GM18868 (cell line): Measurements from ENCODE around the gene ARL3.
A peak's percentile ranks its signal among the peaks of the same experiment; 100 is the strongest.
"Not testable (repeated sequence)": the region's sequence is repeated elsewhere in the genome, so short reads cannot be mapped to it uniquely, and the experiment has no call there.

Experiments used
- ATAC-seq: cut with Tn5 transposase; IDR thresholded peaks from one replicate; pipeline ENCODE4 v1.9.1; 2021; ENCODE audit warnings: mild to moderate bottlenecking, moderate library complexity; ENCODE audit not compliant: unreplicated experiment

ARL3 gene

DNA sequence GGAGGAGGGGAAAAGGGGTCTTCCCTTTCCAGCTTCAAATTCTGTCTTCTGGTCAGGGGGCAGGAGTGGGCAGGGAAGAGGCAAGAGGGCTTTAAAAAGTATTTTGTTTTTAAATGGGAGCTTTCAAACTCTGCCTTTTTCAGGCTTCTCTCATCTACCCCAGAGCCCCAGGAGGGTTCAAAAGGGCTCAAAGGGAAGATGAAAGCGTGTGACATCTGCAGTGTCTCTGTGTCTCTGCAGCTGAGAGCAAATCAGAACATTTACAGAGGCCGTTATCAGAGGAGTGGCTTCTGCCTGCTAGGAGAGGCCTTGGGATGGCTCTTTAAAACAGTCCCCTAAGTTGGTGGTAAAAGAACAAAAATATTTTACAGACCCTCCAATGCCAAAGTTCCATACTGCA, 39.6 kb downstream of the ARL3 start:
- no peak for ATAC-seq

DNA sequence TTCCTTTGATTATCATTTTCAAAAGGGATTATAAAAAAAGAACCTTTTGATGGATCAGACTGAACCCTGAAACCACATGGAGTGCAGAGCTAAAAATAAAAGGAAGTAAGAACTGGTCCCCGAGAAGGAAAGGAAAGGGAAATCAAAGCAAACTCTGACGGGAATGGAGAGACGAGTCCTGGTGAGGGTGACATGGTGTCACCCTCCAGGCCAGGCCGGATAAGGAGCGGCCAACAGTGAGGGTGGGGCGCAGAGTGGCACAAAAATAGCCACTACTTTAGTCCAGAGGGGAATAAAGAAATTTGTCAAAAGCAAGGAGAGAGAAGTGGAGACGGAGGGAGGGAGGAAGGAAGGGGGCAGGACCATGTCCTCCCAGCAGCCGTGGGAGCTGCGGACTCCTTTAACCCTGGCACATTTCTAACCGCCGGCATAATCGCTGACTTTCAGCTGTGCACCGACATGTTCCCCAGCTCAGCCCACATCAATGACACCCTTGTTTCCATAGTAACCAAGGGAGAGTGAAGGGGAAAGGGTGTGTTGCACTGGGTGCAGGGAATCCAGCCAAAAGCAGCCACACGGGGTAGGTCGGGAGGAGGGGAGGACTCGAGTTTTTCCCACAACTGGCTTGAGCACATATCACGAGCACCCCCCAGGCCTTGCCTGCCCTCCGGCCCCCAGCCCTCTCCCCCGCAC, 40.2 kb downstream of the ARL3 start:
- peak; percentile 57 for ATAC-seq

DNA sequence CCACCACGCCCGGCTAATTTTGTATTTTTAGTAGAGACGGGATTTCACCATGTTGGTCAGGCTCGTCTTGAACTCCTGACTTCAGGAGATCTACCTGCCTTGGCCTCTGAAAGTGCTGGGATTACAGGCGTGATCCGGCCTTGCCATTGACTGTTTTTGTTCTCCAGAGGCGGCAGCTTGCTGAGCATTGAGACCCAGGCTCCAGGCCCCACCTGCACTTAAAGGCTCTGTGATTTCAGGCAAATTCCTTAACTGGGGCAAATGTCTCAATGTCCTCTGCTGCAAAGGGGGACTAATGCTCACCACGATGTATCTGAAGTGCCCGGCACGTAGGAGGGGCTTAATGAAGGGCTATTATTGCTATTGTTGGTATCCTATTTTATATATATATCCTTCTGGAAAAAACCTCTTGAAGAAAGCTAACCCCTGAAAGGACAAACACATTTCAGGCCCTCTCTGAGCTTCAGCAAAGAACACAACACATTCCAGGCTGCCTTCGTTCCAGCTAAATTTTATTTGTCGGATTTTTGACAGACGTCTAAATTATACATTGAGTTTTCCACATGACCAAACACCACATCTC, 40.9 kb downstream of the ARL3 start:
- ATAC-seq = no peak

DNA sequence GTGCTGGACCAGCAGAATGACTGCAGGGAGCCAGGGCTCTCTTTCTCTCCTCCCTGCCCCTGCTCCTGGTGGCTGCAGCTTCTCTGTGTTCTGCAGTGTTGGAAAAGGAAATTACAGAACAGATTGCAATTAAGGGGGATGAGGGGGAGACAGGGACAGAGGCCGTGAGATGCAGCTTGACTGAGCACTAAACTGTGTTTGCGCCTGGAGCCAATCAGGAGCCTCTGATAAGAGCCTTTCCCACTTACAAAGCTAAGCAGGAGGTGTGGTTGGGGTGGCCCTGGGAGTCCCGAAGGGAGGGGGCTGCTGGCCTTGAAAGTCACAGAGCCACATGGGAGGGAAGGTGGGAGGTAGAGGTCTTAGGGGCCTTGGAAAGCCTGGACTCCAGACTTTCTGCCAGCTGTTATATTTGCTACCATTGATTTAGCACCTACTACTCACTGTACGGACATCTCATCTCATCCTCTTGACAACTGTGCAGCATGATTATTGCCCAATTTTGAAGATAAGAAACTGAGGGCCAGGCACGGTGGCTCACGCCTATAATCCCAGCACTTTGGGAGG, 43.2 kb downstream of the ARL3 start:
- no peak for ATAC-seq

DNA sequence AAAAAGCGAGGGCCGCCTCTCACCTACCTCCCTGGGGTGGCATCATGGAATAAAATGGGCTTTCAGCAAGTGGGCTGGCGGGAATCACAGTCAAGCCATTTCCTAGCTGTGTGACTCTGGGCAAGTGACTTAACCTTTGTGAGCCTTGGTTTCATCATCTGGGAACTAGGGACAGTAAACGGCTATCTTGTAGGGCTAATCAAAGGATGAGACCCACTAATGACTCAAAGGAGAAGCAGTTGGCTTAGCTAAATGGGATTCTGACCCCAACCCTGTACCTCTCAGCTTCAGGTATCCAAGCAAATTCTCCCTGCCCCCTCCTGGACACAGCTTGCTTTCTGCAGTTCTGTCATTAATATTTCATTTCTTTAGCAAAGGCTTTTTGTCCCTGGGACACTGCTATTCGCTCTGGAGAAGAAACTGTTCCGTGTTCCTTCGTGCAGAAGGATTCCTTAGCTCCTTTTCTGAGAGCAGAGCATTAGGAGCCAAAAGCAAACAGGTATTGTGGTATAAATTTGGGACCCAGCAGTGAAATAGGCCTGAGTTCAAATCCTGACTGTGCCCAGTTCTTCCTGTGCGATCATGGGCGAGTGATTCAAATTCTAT, 44.0 kb downstream of the ARL3 start:
- no peak for ATAC-seq

DNA sequence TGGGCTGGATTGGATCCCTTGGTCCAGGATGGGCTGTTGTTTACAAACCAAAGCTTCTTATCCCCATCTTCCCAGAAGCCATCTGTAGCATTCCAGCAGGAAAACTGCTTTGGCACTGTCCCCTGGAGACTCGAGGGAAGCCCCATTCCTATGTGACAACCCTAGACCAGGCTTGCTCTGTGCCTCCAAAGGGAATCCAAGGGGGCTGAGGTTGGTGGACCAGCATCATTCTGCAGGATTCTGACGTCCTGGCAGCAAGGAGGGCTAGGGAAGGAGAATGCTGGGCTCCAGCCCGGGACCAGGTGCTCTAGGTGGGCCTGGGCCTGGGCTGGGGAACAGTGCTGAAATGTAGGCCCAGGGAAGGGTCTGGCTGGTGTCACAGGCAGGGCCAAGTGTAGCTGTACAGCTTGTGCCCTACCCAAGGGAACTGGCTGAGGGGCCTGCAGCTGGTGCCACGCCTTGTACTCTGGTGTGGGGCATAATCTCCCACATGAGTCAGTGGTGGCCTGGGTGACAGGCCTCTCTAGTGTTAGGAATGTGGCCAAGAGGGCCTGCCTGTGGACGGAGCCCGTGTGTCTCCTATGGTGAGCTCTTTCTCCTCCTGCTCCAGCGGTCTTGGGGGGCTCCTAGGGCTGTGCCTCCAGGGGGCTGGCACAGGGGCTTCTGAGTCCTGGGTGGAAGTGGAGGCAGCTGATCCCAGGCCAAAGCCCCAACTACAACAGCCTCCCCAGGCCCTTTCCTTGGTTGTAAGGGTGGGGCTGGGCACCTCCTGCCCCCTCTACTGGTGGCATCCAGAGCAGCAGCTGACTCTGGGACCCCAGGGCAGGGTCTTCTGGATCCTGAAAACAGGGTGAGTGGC, 44.8 kb downstream of the ARL3 start:
- ATAC-seq = no peak

DNA sequence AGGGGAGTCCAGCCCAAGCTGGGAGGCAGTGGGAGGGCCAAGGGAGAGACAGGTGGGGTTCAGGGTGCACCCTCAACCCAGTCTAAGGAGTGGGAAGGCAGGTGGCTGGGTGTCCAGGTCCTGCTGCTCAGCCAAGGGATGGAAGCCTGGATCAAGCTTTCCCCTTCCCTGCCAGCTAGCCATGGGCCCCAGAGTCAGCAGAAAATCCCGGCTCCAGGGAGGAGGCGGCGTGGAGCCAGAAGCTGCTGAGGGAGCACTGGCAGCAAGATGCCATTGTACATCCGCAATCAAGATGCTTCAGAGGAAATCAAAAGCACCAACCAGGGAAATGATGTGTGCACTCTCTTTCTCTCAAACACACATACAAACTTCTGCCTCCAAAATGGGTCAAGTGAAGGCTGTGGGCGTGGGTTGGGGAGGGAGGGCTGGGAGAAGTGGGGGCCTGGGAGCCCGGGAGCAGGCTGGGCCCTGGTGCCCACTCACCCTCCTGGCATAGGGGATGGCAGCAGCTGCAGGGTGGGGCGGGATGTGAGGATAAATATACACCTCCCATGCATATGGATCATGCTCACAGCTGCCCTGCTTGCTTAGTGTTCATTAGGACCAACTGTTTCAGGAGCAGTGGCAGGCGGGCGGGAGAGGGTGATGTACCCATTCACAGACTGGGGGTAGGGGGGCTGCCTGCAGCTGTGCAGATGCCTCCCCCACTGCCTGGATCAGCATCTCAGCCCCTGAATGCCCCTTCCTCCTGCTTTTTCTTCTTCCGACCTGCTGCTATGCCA, 45.7 kb downstream of the ARL3 start:
- no peak for ATAC-seq

DNA sequence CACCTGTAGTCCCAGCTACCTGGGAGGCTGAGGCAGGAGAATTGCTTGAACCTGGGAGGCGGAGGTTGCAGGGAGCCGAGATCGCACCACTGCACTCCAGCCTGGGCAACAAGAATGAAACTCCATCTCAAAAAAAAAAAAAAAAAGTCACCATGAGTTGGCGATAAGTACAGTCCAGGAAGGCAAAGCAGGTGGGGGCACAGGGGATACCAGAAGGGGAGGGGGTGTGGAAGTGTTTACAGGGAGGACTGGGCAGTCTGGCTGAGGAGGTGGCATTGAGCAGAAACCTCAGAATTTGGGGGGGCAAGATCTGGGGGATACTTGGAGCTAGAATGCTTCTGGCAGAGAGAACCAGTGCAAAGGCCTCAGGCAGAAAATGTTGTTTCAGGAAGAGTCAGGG, 46.8 kb downstream of the ARL3 start:
- not testable (repeated sequence) for ATAC-seq

DNA sequence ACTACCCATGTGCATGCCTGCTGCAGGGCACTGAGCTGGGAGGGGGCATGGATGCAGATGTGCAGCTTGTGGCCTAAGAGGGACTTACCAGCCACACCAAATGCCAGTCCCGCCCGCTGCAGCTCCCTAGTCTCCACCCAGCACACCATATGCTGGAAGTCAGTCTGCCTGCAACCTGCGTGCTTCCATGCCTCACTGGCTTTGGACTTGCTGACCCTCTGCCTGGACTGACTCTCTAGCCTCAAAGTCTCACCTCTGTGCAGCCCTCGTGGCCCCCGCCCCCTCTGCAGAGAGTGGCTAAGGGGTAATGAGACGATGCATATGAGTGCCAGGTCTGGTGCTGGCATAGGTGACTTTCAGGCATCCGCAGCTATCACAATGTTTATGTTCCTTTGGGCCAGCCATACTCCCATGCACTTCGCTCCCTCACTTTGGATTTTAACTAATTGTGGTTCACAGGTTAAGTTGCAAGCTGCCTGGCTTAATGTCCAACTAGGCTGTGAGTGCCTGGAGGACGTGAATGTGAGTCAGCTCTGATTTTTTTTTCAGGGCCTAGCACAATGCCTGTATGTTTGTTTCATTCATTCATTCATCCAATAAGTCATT, 48.2 kb downstream of the ARL3 start:
- ATAC-seq = no peak

DNA sequence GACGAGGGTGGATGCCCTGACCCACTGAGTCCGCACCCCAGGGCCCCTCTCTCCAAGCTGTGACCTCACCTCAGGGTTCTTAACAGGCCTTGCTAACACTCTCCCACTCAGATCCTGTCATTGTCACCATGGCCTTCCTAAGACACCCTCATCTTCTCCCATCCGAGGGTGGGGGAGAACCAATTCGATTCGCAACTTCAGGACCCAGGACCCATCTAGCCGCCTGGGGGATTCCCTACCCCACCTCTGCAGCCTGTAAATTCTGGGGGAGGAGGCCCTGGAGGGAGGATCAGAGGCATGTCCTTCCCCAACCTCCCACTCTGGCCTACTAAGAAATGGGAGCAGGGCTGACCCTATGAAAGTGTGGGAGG, 52.6 kb downstream of the ARL3 start:
- ATAC-seq = no peak

DNA sequence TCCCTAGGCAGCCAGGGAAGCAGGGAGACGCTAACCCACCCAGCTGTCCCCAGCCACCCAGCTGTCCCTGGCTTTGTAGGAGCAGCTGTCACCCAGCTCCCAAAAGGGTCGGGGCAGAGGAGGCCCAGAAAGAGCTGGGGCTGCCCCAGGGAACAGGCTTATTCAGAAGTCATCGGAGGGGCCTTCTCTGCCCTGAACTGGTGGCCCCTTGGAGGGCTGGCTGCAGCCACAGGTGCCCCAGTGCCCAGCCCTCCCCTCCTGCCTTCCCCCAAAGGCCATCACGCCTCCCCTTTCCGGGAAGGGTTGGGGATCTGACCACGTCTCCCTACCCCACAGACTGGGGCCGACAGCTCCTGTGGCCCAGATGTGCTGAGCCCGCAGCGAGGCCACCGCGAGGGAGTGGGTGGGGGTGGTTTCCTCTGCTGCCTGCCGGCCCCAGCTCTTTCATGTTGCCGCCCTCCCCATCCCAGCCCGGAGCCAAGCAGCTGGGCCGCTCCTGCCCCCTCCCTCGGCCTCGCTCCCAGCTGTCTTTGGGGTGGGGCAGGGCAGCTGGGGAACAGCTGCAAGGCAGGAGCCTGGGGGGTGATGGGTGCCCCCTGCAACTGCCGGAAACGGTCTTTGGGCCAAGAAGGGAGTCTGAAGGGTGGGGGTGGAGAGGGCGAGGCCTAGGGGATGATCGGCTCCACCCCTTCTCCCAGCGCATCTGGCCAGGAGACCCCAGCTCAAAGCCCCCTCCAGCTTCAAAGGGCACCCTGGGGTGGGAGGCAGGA, 53.1 kb downstream of the ARL3 start:
- ATAC-seq = peak; percentile 81

DNA sequence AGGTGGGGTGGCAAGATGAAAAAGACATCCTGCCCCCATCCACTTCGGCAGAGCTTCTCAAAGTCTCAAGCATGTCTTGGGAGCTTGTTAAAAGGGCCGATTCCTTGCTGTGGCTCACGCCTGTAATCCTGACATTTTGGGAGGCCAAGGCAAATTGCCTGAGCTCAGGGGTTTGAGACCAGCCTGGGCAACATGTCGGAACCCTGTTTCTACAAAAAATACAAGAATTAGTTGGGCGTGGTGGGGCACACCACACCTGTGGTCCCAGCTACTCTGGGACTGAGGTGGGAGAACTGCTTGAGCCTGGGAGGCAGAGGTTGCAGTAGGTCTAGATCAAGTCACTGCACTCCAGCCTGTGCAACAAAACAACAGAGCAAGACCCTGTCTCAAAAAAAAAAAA, 55.4 kb downstream of the ARL3 start:
- no peak for ATAC-seq

DNA sequence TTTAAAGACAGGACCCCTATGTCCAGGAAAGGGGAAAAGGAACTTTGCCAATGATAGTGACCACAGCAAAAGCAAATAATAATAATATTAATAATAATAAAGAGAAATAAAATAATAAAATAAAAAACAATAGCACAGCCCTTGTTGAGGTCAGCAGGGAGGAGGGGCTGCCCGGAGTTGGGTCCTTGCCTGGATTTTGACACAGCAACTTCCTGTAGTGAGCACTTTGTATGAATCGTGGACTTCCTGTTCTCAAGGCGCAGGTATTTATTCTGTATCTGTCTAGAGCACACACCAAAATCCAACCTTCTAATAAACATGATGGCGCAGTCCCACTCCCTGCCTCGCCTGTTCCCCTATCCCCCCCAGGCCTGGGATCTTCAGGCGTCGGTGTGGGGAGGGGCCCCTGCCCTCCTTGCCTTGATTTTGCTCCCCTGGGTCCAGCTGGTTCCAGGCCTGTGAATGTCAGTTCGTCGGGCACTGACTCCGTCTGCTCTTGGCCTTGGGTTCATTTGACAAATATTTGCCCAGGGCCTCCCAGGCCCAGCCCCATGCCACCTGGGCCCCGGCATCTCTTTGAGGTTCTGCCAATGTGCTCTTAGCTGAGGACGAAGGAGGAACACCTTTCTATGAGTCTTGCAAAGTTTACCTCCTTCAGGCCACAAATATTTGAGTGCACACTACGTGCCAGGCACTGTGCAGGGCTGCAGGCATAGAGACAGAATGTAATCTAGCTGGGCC, 56.0 kb downstream of the ARL3 start:
- ATAC-seq = no peak

DNA sequence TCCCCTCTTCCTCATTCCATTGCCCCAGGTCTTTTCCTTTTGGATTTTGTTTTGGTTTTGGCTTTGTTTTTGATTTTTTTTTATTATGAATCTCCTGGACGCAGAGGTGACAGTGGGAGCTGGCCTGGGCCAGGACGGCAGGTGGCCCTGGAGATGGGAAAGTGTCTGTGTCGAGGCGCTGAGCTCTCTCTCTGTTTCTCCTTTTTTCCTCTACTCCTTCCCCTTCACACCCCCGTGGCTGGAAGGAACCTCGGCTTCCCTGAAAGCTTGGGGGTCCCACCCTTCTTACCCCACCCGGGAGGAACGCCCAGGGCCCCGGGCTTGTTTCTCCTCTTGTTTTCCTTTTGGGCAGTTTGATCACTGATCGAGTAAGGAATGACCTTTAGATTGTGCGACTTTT, 56.7 kb downstream of the ARL3 start:
- ATAC-seq = no peak

DNA sequence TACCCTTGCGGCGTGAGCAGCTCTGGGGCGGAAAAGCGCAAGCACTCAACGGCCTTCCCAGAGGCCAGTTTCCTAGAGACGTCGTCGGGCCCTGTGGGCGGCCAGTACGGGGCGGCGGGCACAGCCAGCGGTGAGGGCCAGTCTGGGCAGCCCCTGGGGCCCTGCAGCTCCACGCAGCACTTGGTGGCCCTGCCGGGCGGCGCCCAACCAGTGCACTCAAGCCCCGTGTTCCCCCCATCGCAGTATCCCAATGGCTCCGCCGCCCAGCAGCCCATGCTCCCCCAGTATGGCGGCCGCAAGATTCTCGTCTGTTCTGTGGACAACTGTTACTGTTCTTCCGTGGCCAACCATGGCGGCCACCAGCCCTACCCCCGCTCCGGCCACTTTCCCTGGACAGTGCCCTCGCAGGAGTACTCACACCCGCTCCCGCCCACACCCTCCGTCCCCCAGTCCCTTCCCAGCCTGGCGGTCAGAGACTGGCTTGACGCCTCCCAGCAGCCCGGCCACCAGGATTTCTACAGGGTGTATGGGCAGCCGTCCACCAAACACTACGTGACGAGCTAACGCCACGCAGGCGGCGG, 57.3 kb downstream of the ARL3 start:
- no peak for ATAC-seq

DNA sequence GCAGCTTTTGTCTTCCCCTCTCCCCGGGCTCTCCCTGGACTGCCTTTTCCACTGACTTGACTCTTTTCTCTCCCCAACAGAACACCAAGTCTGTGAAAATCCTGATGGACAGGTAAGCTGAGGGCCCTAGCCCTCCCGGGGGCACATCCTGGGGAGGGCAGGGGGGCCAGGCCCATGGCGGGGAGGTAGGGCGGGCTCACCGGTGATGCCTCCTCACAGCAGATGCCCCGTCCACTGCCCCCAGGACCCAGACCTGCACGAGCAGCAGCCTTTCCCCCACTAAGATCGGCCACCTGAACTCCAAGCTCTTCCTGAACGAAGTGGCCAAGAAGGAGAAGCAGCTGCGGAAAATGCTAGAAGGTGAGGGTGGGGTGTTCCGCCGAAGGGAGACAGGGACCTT, 58.2 kb downstream of the ARL3 start:
- ATAC-seq = no peak

DNA sequence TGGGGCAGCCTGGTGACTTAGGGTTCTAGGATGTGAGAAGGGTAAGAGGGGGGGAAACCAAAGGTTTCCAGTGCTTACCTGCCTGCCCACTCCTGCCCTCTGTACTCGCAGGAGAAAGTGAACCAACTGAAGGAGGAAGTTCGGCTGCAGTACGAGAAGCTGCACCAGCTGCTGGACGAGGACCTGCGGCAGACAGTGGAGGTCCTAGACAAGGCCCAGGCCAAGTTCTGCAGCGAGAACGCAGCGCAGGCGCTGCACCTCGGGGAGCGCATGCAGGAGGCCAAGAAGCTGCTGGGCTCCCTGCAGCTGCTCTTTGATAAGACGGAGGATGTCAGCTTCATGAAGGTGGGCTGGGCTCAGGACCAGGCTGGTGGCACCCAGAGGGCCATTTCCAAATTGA, 59.2 kb downstream of the ARL3 start:
- ATAC-seq = no peak

DNA sequence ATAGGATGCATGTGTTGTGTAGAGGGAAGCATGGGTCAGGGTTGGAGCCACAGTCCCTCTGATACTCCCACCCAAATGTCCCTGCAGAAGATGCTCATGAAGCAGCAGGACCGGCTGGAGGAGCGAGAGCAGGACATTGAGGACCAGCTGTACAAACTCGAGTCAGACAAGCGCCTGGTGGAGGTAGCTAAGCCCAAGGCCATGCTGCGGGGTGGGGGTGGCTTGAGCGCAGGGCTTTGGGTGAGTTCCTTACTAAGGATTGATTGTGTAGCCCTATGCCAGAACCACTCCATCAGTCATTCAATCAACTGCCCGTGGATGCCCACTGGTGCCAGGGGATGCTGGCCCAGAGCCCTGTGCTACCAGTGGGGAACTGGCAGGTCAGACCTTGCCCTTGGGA, 59.6 kb downstream of the ARL3 start:
- no peak for ATAC-seq
